Neural cell (in vitro differentiated cells): ENCODE data around the gene HDHD3.

Experiments used
- CTCF ChIP-seq: fragments of 450-650 bp; IDR thresholded peaks from 2 replicates; pipeline ENCODE4 v1.5.1; 2014; ENCODE audit warnings: antibody characterized with exemption, mild to moderate bottlenecking, moderate library complexity; ENCODE audit not compliant: poor library complexity, severe bottlenecking
- EP300 ChIP-seq: fragments of 450-650 bp; conservative IDR thresholded peaks from 2 replicates; pipeline ENCODE4 v1.6.1; 2014; ENCODE audit warnings: antibody characterized with exemption, mild to moderate bottlenecking, moderate library complexity; ENCODE audit not compliant: poor library complexity, severe bottlenecking

- TF ChIP-seq EP300 (no peak), CTCF (no peak)
Observed at GRCh38 chr9:113372059-113372458, 4.7 kb downstream of the HDHD3 start.
